Prostate gland (tissue), 2 donors: ENCODE results near the gene C11orf91.

Experiments
- CTCF ChIP-seq, 4 experiments: fragments of 200-600 bp in 2 of 4; fragments of 450-650 bp in 2 of 4; sonication (generic) in 2 of 4; IDR thresholded peaks; 1 replicate in 3 of 4; 2 replicates in 1 of 4; pipeline ENCODE4 v1.5.1; 2016 to 2019; ENCODE audit warnings: antibody characterized with exemption in 4 of 4, mild to moderate bottlenecking in 2 of 4, moderate library complexity in 2 of 4
- POLR2A ChIP-seq: fragments of 450-650 bp; IDR thresholded peaks from one replicate; pipeline ENCODE4 v1.6.1; 2016; ENCODE audit warnings: antibody characterized with exemption, mild to moderate bottlenecking
- POLR2AphosphoS5 ChIP-seq: sonication (generic); formaldehyde crosslinking; IDR thresholded peaks from one replicate; pipeline ENCODE4 v1.6.1; 2017; ENCODE audit warnings: antibody characterized with exemption

GRCh38 chr11:33663121-33663520 lies 37.5 kb downstream of the C11orf91 start:
- TF ChIP-seq CTCF (IDR thresholded peaks at IDR 0.05), result no peak
- no peak for TF ChIP-seq POLR2A
- no peak for TF ChIP-seq POLR2AphosphoS5
